Endodermal cell (in vitro differentiated cells): Measurements from ENCODE around the gene LYZL1. TPM values are rescaled to one million over a fixed set of nuclear protein-coding genes. Genes with fewer than 3 reads are reported as not detected.
"Not testable (repeated sequence)": the region's sequence is repeated elsewhere in the genome, so short reads cannot be mapped to it uniquely, and the experiment has no call there.

ENCODE experiments used
- DNase-seq: peaks from one replicate; pipeline ENCODE4 v3.0.0-alpha.2; 2017
- H3K27ac ChIP-seq: 2 replicates; pipeline ENCODE4 v1.5.1; 2013; ENCODE audit warnings: mild to moderate bottlenecking, low read depth, low read length, moderate library complexity
- H3K27me3 ChIP-seq: 2 replicates; pipeline ENCODE4 v1.6.1; 2013; ENCODE audit warnings: mild to moderate bottlenecking, low read length, moderate library complexity; ENCODE audit not compliant: insufficient read depth, control insufficient read depth, poor library complexity, severe bottlenecking
- H3K36me3 ChIP-seq: 2 replicates; pipeline ENCODE4 v1.7.0; 2013; ENCODE audit warnings: mild to moderate bottlenecking, low read length, moderate library complexity; ENCODE audit not compliant: control insufficient read depth, insufficient read depth
- H3K4me1 ChIP-seq: one replicate; pipeline ENCODE4 v1.7.0; 2013; ENCODE audit warnings: low read length; ENCODE audit not compliant: control insufficient read depth, insufficient read depth
- H3K4me3 ChIP-seq: 2 replicates; pipeline ENCODE4 v1.5.1; 2013; ENCODE audit warnings: mild to moderate bottlenecking, low read length, moderate library complexity
- H3K9ac ChIP-seq: 2 replicates; pipeline ENCODE4 v1.6.1; 2013; ENCODE audit warnings: mild to moderate bottlenecking, low read length, moderate library complexity; ENCODE audit not compliant: poor library complexity, severe bottlenecking; ENCODE audit errors: extremely low read depth
- H3K9me3 ChIP-seq: 2 replicates; pipeline ENCODE4 v1.6.1; 2013; ENCODE audit warnings: mild to moderate bottlenecking, low read length, moderate library complexity; ENCODE audit not compliant: control insufficient read depth
- H3K27ac Mint-ChIP-seq: 2 replicates; pipeline ENCODE4 v1.8.0; 2020; ENCODE audit warnings: mixed read lengths
- H3K27me3 Mint-ChIP-seq: 2 replicates; pipeline ENCODE4 v1.8.0; 2021; ENCODE audit warnings: mild to moderate bottlenecking, mixed read lengths; ENCODE audit not compliant: insufficient read depth
- H3K36me3 Mint-ChIP-seq: 2 replicates; pipeline ENCODE4 v1.8.0; 2020; ENCODE audit warnings: low read depth, mixed read lengths
- H3K4me1 Mint-ChIP-seq: 2 replicates; pipeline ENCODE4 v1.8.0; 2020; ENCODE audit warnings: mixed read lengths
- H3K4me3 Mint-ChIP-seq: 2 replicates; pipeline ENCODE4 v1.8.0; 2020; ENCODE audit warnings: mild to moderate bottlenecking, moderate library complexity, mixed read lengths
- H3K9me3 Mint-ChIP-seq: 2 replicates; pipeline ENCODE4 v1.8.0; 2020; ENCODE audit warnings: mild to moderate bottlenecking, mixed read lengths
- WGBS, 2 experiments: methylation state at CpG; one replicate each; pipeline versions ENCODE4 v1.1.5 to v1.1.7; 2013; ENCODE audit warnings: missing lambda C conversion rate in 2 of 2, mixed read lengths in 1 of 2; ENCODE audit not compliant: insufficient coverage in 1 of 2, insufficient read length in 1 of 2; 5-methylcytosine and 5-hydroxymethylcytosine counted together
- total RNA-seq, 2 donors: library from RNA; stranded (reverse); fragmentation: NEBNext Ultra II Directional in 1 of 2; extraction: Animal tissue kit (Norgen Biotek cat#: 25700) in 1 of 2; gene quantifications; 2 replicates in 1 of 2; 3 replicates in 1 of 2; pipeline ENCODE4 v1.2.1, GENCODE V29; 2021
- TF ChIP-seq, protein P1 (sequence below): fragments of 200-600 bp; sonication (generic); conservative IDR thresholded peaks from 2 replicates; pipeline ENCODE4 v1.5.0; 2021; ENCODE audit warnings: antibody characterized with exemption, mild to moderate bottlenecking

Gene LYZL1
- total RNA-seq, 2 donors from 2014 or later = not detected

DNA sequence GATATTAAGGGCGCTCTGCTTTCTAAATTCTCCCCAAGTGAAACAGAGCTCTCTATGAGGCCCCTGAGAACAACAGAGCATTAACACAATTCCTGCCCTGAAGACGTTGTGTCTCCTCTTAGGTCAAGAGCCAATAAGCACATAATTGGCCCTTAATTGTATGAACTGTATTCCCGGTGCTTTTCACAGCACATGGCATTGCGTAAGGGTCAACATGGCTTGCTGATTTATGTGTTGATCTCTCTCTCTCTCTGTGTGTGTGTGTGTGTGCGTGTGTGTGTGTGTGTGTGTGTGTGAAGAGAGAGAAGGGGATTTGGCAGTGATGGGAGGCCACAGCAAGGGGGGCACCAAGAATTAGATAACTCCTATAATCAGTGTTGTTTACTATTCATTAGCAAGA lies 40.5 kb downstream of the LYZL1 start:
- H3K27ac Mint-ChIP-seq = no peak overlapping the region

GRCh38 chr10:29332061-29332760 lies 43.3 kb downstream of the LYZL1 start:
- no peak overlapping the region for H3K27ac ChIP-seq
- 92% methylated on average over 3 to 4 of the region's 4 CpGs for WGBS, 2 experiments
- peaks cover 29% of the 10 kb centered on the region for H3K9me3 Mint-ChIP-seq
- H3K36me3 Mint-ChIP-seq = no peaks in the 10 kb centered on the region
- H3K9ac ChIP-seq = no peak overlapping the region
- no peak overlapping the region for H3K27ac Mint-ChIP-seq
- H3K9me3 ChIP-seq = peaks cover 11% of the 10 kb centered on the region
- no peak overlapping the region for H3K4me3 ChIP-seq
- H3K4me1 Mint-ChIP-seq = peaks cover 15% of the 10 kb centered on the region
- TF ChIP-seq, protein P1, sequence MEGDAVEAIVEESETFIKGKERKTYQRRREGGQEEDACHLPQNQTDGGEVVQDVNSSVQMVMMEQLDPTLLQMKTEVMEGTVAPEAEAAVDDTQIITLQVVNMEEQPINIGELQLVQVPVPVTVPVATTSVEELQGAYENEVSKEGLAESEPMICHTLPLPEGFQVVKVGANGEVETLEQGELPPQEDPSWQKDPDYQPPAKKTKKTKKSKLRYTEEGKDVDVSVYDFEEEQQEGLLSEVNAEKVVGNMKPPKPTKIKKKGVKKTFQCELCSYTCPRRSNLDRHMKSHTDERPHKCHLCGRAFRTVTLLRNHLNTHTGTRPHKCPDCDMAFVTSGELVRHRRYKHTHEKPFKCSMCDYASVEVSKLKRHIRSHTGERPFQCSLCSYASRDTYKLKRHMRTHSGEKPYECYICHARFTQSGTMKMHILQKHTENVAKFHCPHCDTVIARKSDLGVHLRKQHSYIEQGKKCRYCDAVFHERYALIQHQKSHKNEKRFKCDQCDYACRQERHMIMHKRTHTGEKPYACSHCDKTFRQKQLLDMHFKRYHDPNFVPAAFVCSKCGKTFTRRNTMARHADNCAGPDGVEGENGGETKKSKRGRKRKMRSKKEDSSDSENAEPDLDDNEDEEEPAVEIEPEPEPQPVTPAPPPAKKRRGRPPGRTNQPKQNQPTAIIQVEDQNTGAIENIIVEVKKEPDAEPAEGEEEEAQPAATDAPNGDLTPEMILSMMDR = no peak
- no peaks in the 10 kb centered on the region for H3K27me3 Mint-ChIP-seq
- no peaks in the 10 kb centered on the region for H3K36me3 ChIP-seq
- H3K4me3 Mint-ChIP-seq = no peak overlapping the region
- no peak for DNase-seq
- H3K27me3 ChIP-seq = no peaks in the 10 kb centered on the region
- H3K4me1 ChIP-seq = peaks cover 4% of the 10 kb centered on the region

More for the DNA sequence above, 40.5 kb downstream of the LYZL1 start:
- no peaks in the 10 kb centered on the region for H3K9me3 ChIP-seq
- no peak overlapping the region for H3K9ac ChIP-seq
- no peak overlapping the region for H3K4me3 ChIP-seq
- Mint-ChIP-seq H3K4me1 (peaks cover 23% of the 10 kb centered on the region), H3K9me3 (peaks cover 2% of the 10 kb centered on the region), H3K36me3 (no peaks in the 10 kb centered on the region), H3K27me3 (no peaks in the 10 kb centered on the region), H3K4me3 (no peak overlapping the region)
- TF ChIP-seq, protein P1 = no peak
- no peaks in the 10 kb centered on the region for H3K27me3 ChIP-seq
- no peak overlapping the region for H3K27ac ChIP-seq
- H3K4me1 ChIP-seq = peaks cover 10% of the 10 kb centered on the region
- no peak for DNase-seq
- WGBS, 2 experiments = 80 to 85% methylated on average over 4 to 5 of the region's 5 CpGs
- no peaks in the 10 kb centered on the region for H3K36me3 ChIP-seq

- 65 to 66% methylated on average over 3 to 5 of the region's 5 CpGs for WGBS, 2 experiments
- H3K9me3 ChIP-seq = peaks cover 11% of the 10 kb centered on the region
- Mint-ChIP-seq H3K36me3 (no peaks in the 10 kb centered on the region), H3K4me3 (no peak overlapping the region), H3K4me1 (peaks cover 11% of the 10 kb centered on the region), H3K27ac (no peak overlapping the region), H3K9me3 (peaks cover 34% of the 10 kb centered on the region), H3K27me3 (no peaks in the 10 kb centered on the region)
- H3K4me3 ChIP-seq = no peak overlapping the region
- no peak overlapping the region for H3K9ac ChIP-seq
- no peaks in the 10 kb centered on the region for H3K36me3 ChIP-seq
- no peaks in the 10 kb centered on the region for H3K4me1 ChIP-seq
- TF ChIP-seq, protein P1 = no peak
- H3K27ac ChIP-seq = no peak overlapping the region
- H3K27me3 ChIP-seq = no peaks in the 10 kb centered on the region
- no peak for DNase-seq
Measured at GRCh38 chr10:29332761-29333148, 43.9 kb downstream of the LYZL1 start.

GRCh38 chr10:29337526-29337925 lies 48.7 kb downstream of the LYZL1 start:
- not testable (repeated sequence) for H3K9ac ChIP-seq, DNase-seq, H3K36me3 ChIP-seq, H3K27ac ChIP-seq, H3K4me3 ChIP-seq, H3K27ac Mint-ChIP-seq, H3K27me3 ChIP-seq, H3K27me3 Mint-ChIP-seq, H3K4me3 Mint-ChIP-seq, H3K36me3 Mint-ChIP-seq, H3K4me1 ChIP-seq, H3K4me1 Mint-ChIP-seq
- peaks cover 52% of the 10 kb centered on the region for H3K9me3 Mint-ChIP-seq
- 89 to 100% methylated on average over 1 to 4 of the region's 4 CpGs for WGBS, 2 experiments
- peaks cover 26% of the 10 kb centered on the region for H3K9me3 ChIP-seq
